GM12878 (cell line): ENCODE results near the gene EFCAB9. TPM values are rescaled to one million over a fixed set of nuclear protein-coding genes. Genes with fewer than 3 reads are reported as not detected.

Experiments used
- ATAC-seq: fragments of 200-7000 bp; cut with Tn5 transposase; 3 replicates; pipeline ENCODE4 v1.9.1; 2020; ENCODE audit warnings: mild to moderate bottlenecking, moderate library complexity
- BruUV-seq: library from RNA; stranded (reverse); fragments of 400-500 nt; replicated peaks from 2 replicates; lab custom pipeline; 2021; lab: Mats Ljungman, UMichigan
- CTCF ChIA-PET: fragments of 300-600 bp; sonication (Branson Sonifier 250); formaldehyde crosslinking; extraction: SDS; loops from one replicate; lab custom pipeline; 2021; ENCODE audit warnings: inconsistent platforms; lab: Yijun Ruan, JAX
- POLR2A ChIA-PET: fragments of 350-600 bp; formaldehyde crosslinking; extraction: SDS; loops from one replicate; lab custom pipeline; 2021; ENCODE audit warnings: inconsistent platforms; lab: Charles Lee
- RAD21 ChIA-PET: fragments of 300-600 bp; sonication (Branson Sonifier 250); formaldehyde crosslinking; loops from one replicate; lab custom pipeline; 2023; ENCODE audit warnings: antibody characterized with exemption; ENCODE audit not compliant: unreplicated experiment; lab: Charles Lee
- SMC1A ChIA-PET: fragments of 300-600 bp; sonication (Branson Sonifier 250); formaldehyde crosslinking; loops from one replicate; lab custom pipeline; 2023; ENCODE audit not compliant: unreplicated experiment, uncharacterized antibody; lab: Charles Lee
- DNase-seq: peaks from one replicate; pipeline ENCODE4 v3.0.0-alpha.2; 2011; ENCODE audit warnings: low read depth, low spot score
- FAIRE-seq: peaks from 3 replicates; lab custom pipeline; 2011; peaks lifted over from hg19 to GRCh38; lab: Jason Lieb, UNC
- H2AFZ ChIP-seq: 2 replicates; pipeline ENCODE4 v1.6.0; 2011; ENCODE audit warnings: low read depth, low read length, control low read depth; ENCODE audit not compliant: control insufficient read depth
- H3K27ac ChIP-seq: 2 replicates; pipeline ENCODE4 v1.5.1; 2011; ENCODE audit warnings: control low read depth; ENCODE audit not compliant: control insufficient read depth, insufficient read depth
- H3K27me3 ChIP-seq, 2 experiments: replicated peaks in 1 of 2; 2 replicates each; pipeline versions ENCODE4 v1.6.0 to v1.6.1; 2011; ENCODE audit warnings: low read length in 1 of 2; ENCODE audit not compliant: control insufficient read depth in 2 of 2, insufficient read depth in 2 of 2
- H3K36me3 ChIP-seq, 2 experiments: 2 replicates each; pipeline ENCODE4 v1.5.1; 2011; ENCODE audit warnings: low read length in 1 of 2; ENCODE audit not compliant: control insufficient read depth in 2 of 2, insufficient read depth in 2 of 2
- H3K4me1 ChIP-seq: 2 replicates; pipeline ENCODE4 v1.6.1; 2011; ENCODE audit warnings: mild to moderate bottlenecking, low read length, moderate library complexity, mixed read lengths; ENCODE audit not compliant: control insufficient read depth, insufficient read depth
- H3K4me2 ChIP-seq: 2 replicates; pipeline ENCODE4 v1.6.0; 2011; ENCODE audit warnings: control low read depth; ENCODE audit not compliant: control insufficient read depth, insufficient read depth
- H3K4me3 ChIP-seq: fragments of 200-600 bp; sonication (generic); 2 replicates; pipeline ENCODE4 v1.5.1; 2016
- H3K79me2 ChIP-seq: 2 replicates; pipeline ENCODE4 v1.6.0; 2011; ENCODE audit warnings: low read length; ENCODE audit not compliant: control insufficient read depth, insufficient read depth
- H3K9ac ChIP-seq: 2 replicates; pipeline ENCODE4 v1.8.0; 2011; ENCODE audit warnings: low read length, control low read depth, mixed read lengths; ENCODE audit not compliant: control insufficient read depth, insufficient read depth
- H3K9me3 ChIP-seq: replicated peaks from 3 replicates; pipeline ENCODE4 v1.5.1; 2011; ENCODE audit warnings: mild to moderate bottlenecking, low read length; ENCODE audit not compliant: control insufficient read depth, insufficient read depth
- H4K20me1 ChIP-seq: 2 replicates; pipeline ENCODE4 v1.6.0; 2011; ENCODE audit not compliant: control insufficient read depth, insufficient read depth
- RAD21 ChIP-seq: IDR thresholded peaks from 2 replicates; pipeline ENCODE4 v1.6.1; 2011; ENCODE audit warnings: mild to moderate bottlenecking, low read depth, low read length, moderate library complexity; ENCODE audit not compliant: insufficient read depth
- RUNX3 ChIP-seq: IDR thresholded peaks from 2 replicates; pipeline ENCODE4 v1.6.1; 2012; ENCODE audit warnings: low read length, inconsistent platforms
- SP1 ChIP-seq: IDR thresholded peaks from one replicate; pipeline ENCODE4 v1.6.1; 2011; ENCODE audit warnings: low read depth, low read length
- SPI1 ChIP-seq: IDR thresholded peaks from 2 replicates; pipeline ENCODE4 v1.6.1; 2011; ENCODE audit warnings: low read depth, mild to moderate bottlenecking, low read length, moderate library complexity, borderline replicate concordance; ENCODE audit not compliant: insufficient read depth
- SRF ChIP-seq, 2 experiments: IDR thresholded peaks; 2 replicates each; pipeline ENCODE4 v1.6.1; 2011; ENCODE audit warnings: low read depth in 2 of 2, low read length in 2 of 2, mild to moderate bottlenecking in 1 of 2, moderate library complexity in 1 of 2
- ZBTB4 ChIP-seq: fragments of 450-650 bp; formaldehyde crosslinking; IDR thresholded peaks from 2 replicates; pipeline ENCODE4 v1.4.0; 2022; ENCODE audit warnings: mild to moderate bottlenecking, moderate library complexity
- WGBS: methylation state at CpG from one replicate; pipeline ENCODE4 v1.1.6; 2016; ENCODE audit warnings: low lambda C conversion rate; ENCODE audit not compliant: insufficient replicate concordance, insufficient coverage; ENCODE audit errors: missing lambda C conversion rate; 5-methylcytosine and 5-hydroxymethylcytosine counted together
- in situ Hi-C: fragments of 300-500 bp; cut with MboI; formaldehyde crosslinking; loops from 9 replicates; pipeline ENCODE4 v1.14.3; 2018; ENCODE audit warnings: mixed read lengths
- intact Hi-C: fragments of 100-400 bp; cut with micrococcal nuclease; formaldehyde crosslinking; loops from one replicate; pipeline ENCODE4 v1.14.2; 2022; ENCODE audit not compliant: unreplicated experiment
- polyA plus RNA-seq, 11 experiments: library from polyadenylated mRNA; depleted of rRNA in 4 of 11; unstranded in 6 of 11; stranded (reverse) in 5 of 11; fragments of >200 nt; fragmentation: Nextera tagmentation in 4 of 11; fragmentation: Illumina TruSeq in 1 of 11; extraction: Ambion mirVana in 4 of 11; extraction: Trizol in 1 of 11; gene quantifications; 1 replicate in 1 of 11; 2 replicates in 10 of 11; pipeline versions ENCODE4 v1.2.1 to v1.2.3, GENCODE V29; 2011 to 2016; ENCODE audit warnings: inconsistent platforms in 2 of 11, missing spikeins in 2 of 11, low read depth in 1 of 11
- total RNA-seq, 4 experiments: library from RNA; depleted of rRNA in 3 of 4; stranded (reverse); fragments of >200 nt in 3 of 4; fragmentation: Illumina TruSeq in 1 of 4; extraction: Trizol in 1 of 4; gene quantifications; 2 replicates each; pipeline versions ENCODE4 v1.2.1 to v1.2.3, GENCODE V29; 2013 to 2021

Gene EFCAB9
- total and polyA plus RNA-seq, 10 of the 15 experiments (the other 5 are each of a cell fraction or from before 2014, with no cell fraction given): 0.73 TPM; not detected in 9

- peaks cover 46% of the 10 kb centered on the region for H3K4me1 ChIP-seq
- CTCF ChIA-PET: interaction anchor here (0.5 to 2.0 kb wide), 5 partner anchors 10 to 72 kb away, joined by 3 to 6 read pairs (median 4); partner anchors contain the start of gene STK10
- TF ChIP-seq RUNX3 (no peak), SPI1 (no peak), SRF (IDR thresholded peaks at IDR 0.05; ENCODE audit: low read depth in 2 of 2, low read length in 2 of 2) (no peak), SP1 (no peak), ZBTB4 (CRISPR knock-in tag) (no peak), RAD21 (no peak)
- ATAC-seq: no peak
- POLR2A ChIA-PET: interaction anchor here (0.6 to 1.0 kb wide), 7 partner anchors 12 to 181 kb away, joined by 3 to 5 read pairs (median 3); no protein-coding TSS in a partner anchor
- H3K9ac ChIP-seq: no peak overlapping the region; the same call in 1 of the 2 replicates
- FAIRE-seq: no peak
- H3K4me3 ChIP-seq: no peak overlapping the region
- intact Hi-C loops (loop anchor here (2.0 kb wide), 1 partner anchor 27 kb away; no protein-coding TSS in a partner anchor), in situ Hi-C loops (no loop called here)
- no peak overlapping the region for H3K27ac ChIP-seq
- H3K79me2 ChIP-seq: peaks cover 54% of the 10 kb centered on the region
- SMC1A ChIA-PET: interaction anchor here (1.0 to 1.6 kb wide), 5 partner anchors 19 to 36 kb away, joined by 3 to 6 read pairs (median 3); no protein-coding TSS in a partner anchor
- H3K36me3 ChIP-seq: peaks cover 26 to 36% of the 10 kb centered on the region in 2 experiments
- WGBS: 97% methylated on average over 10 of the region's 10 CpGs
- DNase-seq: no peak
- no peaks in the 10 kb centered on the region for H3K27me3 ChIP-seq
- RAD21 ChIA-PET: interaction anchor here (0.8 to 2.7 kb wide), 4 partner anchors 21 to 37 kb away, joined by 3 to 7 read pairs (median 4); partner anchors contain the start of gene STK10
- no peak overlapping the region for H3K4me2 ChIP-seq
- H2AFZ ChIP-seq: no peak overlapping the region
- BruUV-seq: TSS peak; percentile 33
- H3K9me3 ChIP-seq: no peaks in the 10 kb centered on the region
- H4K20me1 ChIP-seq: peaks cover 2% of the 10 kb centered on the region; the same call in 1 of the 2 replicates
These were observed 42.2 kb upstream of the EFCAB9 start for GRCh38 chr5:172151661-172152210.
